HG03108 (cell line): Measurements from ENCODE around the gene BRMS1.

Experiments
- ATAC-seq: cut with Tn5 transposase; IDR thresholded peaks from one replicate; pipeline ENCODE4 v1.9.1; 2021; ENCODE audit warnings: moderate library complexity; ENCODE audit not compliant: unreplicated experiment

The BRMS1 gene

DNA sequence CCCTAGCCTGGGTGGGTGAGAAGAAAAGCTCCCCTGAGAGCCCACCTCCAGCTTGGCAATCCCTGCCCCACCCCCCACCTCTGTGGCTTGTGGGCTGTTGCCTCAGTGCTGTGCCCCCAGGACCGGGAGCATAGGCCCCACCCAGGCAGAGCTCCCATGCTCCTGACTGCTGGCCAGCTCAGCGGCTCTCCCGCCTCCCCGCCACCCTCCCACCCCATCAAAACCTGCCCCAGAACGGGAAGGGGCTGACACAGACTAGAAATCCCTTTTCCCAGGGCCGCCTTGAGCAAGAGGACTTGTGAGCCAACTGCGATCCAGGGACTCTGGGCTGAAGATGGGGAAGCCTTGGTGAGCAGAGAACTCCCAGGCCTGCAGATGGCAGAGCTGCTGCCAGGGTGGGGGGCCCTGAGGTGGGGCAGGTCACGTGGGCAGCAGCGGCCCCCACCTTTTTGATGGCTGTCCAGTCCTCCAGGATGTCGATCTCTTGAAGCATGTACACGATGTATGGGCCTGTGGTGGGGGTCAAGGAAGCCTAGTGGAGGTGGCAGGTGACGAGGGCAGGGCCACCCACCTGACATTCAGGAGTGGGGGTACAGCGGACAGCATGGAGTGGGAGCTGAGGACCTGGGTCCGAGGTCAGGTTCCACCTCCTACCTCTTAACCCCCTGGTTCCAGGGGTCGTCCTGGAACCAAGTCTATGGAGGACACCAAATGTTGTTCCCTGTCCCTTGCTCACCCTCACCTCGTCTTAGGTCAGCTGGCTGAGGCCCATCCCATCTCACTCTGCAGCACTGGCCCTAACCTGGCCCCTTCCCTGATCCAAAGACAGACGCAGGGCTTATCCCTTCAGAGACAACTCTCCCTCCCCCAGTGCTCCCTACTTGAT lies 6.4 kb downstream of the BRMS1 start:
- ATAC-seq, result no peak

GRCh38 chr11:66337103-66337899 lies 7.6 kb downstream of the BRMS1 start:
- no peak for ATAC-seq

- peak; percentile 69 for ATAC-seq
Measured at GRCh38 chr11:66336234-66337102, 8.4 kb downstream of the BRMS1 start, which contains the start of gene RIN1. Gene RIN1 (minus strand): TSS chr11:66336434. CDS start chr11:66336402, 32 bp downstream.

DNA sequence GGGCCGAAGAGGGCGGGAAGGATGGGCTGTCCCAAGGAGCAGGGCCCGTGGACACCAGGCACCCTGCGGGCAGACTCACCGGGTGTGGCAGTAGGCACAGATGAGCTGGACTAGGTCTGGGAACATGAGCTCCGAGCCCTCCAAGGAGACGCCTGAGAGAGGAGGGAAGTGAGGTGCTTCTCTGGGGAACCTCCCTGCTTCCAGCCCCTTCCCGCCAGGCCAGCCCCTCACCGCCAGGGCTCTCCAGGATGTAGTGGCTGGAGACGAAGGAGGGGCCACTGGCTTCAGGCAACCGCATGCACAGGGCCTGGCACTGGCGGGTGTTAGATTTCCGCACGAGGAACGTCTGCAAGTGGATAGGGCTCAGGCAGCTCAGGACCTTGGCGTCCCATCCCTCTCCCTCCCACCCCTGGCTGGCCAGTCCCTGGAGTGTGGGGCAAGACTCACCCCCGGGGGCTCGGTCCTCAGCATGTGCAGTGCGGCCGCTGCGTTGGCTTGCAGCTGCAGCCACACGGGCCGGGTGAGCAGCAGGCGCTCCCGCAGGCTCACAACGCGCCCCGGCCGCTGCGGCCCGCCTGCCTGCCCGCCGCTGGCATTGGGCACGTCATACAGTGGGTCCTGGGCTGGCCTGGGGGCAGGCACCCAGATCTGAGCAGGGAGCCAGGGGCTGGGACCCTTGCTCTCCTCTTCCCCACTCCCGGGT lies 9.2 kb downstream of the BRMS1 start:
- no peak for ATAC-seq

DNA sequence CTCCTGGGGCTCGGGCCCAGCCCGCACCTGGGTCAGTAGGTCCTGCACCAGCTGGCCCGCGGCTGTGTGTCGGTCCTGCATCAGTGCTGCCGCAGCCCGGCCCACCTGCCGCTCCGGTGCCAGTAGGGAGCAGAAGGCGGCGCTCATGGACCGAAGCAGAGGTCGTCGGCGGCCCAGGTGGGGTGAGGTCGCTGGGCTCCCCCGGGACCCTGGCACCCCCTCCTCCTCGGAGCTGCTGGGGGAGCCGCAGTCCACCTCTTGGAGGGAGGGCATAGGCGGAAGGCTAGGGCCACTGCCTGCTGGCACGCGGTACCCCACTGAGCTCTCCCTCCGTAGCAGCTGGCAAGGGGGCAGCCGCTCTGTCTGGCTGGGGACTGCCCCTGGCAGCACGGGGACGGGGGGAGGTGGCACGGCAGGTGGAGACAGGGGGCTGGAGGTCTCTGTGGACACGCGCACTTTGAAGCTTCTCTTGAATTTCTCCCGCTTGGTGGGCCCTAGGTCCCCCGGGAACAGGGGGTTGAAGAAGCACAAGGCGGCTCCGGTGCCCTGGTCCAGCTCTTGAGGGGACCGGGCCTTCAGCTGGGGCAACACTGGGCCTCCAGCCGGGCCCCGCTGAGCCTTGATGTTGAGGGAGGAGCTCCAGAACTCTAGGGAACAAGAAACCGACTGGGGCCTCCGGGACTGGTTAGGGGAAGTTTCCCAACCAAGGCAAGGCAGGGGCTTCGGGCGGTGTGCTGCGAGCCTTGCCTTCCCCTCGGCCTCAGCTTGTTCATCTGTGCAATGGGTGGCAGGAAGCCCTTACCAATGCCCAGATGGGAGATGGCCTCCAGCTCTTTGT lies 10.1 kb downstream of the BRMS1 start:
- no peak for ATAC-seq

GRCh38 chr11:66333896-66334604 lies 10.9 kb downstream of the BRMS1 start:
- no peak for ATAC-seq

DNA sequence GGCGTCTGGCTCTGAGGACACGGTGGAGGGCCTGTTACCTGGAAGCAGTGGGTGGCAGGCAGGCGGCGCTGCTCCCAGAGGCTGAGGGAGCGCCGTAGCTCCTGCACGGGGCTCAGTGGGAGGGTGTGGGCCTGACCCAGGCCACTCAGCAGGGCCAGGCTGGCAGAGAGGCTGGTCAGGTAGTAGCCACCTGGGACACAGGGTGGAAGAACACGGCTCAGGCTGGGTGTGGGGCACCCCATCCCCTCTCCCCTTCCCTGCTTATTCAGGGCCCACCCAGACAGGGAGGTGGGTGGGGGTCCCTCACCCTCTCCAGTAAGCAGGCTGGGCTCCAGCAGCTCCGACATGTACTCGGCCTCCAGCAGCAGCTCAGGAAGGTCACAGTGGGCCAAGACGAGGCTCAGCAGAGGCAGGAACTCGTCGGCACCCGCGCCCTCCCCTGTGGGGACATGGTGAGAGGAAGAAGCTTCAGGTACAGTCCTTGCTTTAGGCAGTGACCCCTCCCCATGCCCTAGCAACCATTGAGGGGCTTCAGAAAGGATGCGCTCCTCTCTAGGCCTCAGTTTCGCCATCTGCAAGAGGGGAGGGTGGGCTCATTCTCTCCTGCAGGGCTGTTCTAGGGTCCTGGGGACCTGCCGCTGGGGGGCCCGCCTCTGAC lies 11.6 kb downstream of the BRMS1 start:
- ATAC-seq, result no peak

GRCh38 chr11:66332371-66333219 lies 12.3 kb downstream of the BRMS1 start:
- no peak for ATAC-seq

DNA sequence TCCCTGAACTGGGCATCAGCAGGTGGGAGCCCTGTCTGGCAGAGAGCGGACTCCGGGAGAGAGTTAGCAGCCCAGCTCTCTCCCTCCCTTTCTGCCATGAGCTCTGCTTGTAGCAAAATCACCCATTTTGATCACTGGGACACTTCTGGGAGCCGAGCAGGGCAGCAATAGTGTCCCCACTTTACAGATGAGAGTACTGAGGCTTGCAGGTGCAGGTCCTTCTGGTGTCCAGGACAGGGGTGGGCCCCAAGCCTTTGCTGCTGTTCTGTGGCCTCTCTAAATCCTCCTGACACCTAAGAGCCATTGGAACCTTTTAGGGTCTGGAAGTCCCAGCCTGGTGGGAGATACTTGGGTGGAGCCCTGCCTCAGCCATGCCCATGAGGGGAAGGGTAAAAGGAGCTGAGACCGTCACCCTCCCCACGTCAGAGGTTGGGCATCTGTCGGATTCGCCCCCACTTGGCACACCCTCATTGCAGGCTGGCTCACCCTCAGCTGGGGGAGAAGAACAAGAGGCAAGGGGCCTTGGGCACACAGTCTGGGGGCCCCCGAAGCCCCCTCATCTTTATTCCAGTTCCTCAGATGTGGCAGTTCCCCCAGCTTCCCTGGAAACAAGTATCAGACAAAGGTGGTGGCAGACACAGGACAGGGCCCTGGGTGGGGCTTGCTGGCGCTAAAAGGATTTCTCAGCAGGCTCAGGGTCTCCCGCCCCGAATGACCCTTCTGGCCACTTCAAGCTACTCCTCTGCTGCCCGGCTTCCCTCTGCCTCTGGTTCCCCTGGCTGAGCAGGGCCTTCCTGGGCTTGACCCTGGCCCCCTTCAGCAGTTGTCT lies 13.1 kb downstream of the BRMS1 start:
- no peak for ATAC-seq

- ATAC-seq, result no peak
Measured at GRCh38 chr11:66330931-66331330, 14.0 kb downstream of the BRMS1 start.

DNA sequence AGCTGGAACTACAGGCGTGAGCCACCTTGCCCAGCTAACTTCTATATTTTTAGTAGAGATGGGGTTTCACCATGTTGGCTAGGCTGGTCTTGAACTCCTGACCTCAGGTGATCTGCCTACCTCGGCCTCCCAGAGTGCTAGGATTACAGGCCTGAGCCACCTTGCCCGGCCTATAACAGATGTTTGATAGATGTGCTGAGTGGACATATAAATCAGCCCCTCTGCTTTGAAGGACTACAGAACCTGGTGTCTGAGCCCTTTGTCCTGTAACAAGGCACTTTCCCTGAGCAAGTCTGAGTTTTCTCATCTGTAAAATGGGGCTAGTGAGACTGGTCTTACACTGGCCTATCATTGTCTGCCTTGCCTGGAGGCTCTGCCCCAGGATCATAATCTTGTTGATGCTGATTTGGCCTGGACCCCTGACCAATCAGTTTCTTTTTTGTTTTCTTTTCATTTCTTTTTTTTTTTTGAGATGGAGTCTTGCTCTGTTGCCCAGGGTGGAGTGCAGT lies 15.7 kb downstream of the BRMS1 start:
- ATAC-seq, result no peak

- ATAC-seq, result peak; percentile 65
Measured at GRCh38 chr11:66328302-66329144, 16.4 kb downstream of the BRMS1 start.

DNA sequence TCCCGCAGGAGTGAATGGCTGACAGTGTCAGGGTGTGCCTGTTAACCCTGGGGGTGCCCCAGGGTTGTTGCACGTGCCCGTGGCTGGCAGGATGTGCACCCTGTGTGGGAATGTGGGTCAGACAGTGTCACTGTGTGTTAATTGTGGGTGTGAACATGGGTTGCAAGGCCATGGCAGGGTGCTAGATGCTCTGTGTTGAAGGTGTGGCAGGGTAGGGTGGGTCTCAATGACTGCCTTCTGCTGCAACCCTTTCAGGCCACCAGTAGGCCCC lies 16.9 kb downstream of the BRMS1 start:
- no peak for ATAC-seq

GRCh38 chr11:66327171-66328030 lies 17.5 kb downstream of the BRMS1 start:
- ATAC-seq, result no peak
